ENCODE data around the gene JADE1. TPM values are rescaled to one million over a fixed set of nuclear protein-coding genes. Genes with fewer than 3 reads are reported as not detected.

Gene JADE1
- total RNA-seq, 2 experiments from 2014 or later = 57.1 to 58.4 TPM

- Histone ChIP-seq H3K27ac (ENCODE audit: low read depth in 1 of 2, low read length in 2 of 2) (no peak overlapping the region), H3K27me3 (ENCODE audit: control insufficient read depth in 1 of 2, insufficient read depth in 2 of 2, low read length in 2 of 2) (no peaks in the 10 kb centered on the region), H3K4me1 (ENCODE audit: insufficient read depth, low read length) (peaks cover 2% of the 10 kb centered on the region), H3K36me3 (ENCODE audit: insufficient read depth, low read length) (peaks cover 99% of the 10 kb centered on the region), H3K9me3 (ENCODE audit: control insufficient read depth in 1 of 2, insufficient read depth in 1 of 2, low read length in 2 of 2) (no peaks in the 10 kb centered on the region), H3K4me3 (ENCODE audit: low read length) (no peak overlapping the region)
- Mint-ChIP-seq H3K27ac (no peak overlapping the region), H3K36me3 (ENCODE audit: low read depth) (peaks cover 97% of the 10 kb centered on the region), H3K4me1 (ENCODE audit: low read depth) (peaks cover 17% of the 10 kb centered on the region), H3K9me3 (no peaks in the 10 kb centered on the region), H3K4me3 (no peak overlapping the region), H3K27me3 (no peaks in the 10 kb centered on the region)
- POLR2A ChIA-PET = no interaction called here
- DNase-seq = no peak
- intact Hi-C loops (cut with DNase I, micrococcal nuclease) = no loop called here
- TF ChIP-seq CTCF (IDR thresholded peaks at IDR 0.05) = no peak
- CTCF ChIA-PET = no interaction called here
- no peak for ATAC-seq (ENCODE audit: poor library complexity)
Observed at GRCh38 chr4:128848461-128848860, 39.0 kb downstream of the JADE1 start.

- no peak overlapping the region for H3K4me3 Mint-ChIP-seq
- H3K9me3 ChIP-seq (ENCODE audit: control insufficient read depth in 1 of 2, insufficient read depth in 1 of 2, low read length in 2 of 2) = no peaks in the 10 kb centered on the region
- no peak overlapping the region for H3K4me3 ChIP-seq (ENCODE audit: low read length)
- no peaks in the 10 kb centered on the region for H3K27me3 ChIP-seq (ENCODE audit: control insufficient read depth in 1 of 2, insufficient read depth in 2 of 2, low read length in 2 of 2)
- peaks cover 35% of the 10 kb centered on the region for H3K4me1 Mint-ChIP-seq (ENCODE audit: low read depth)
- no peak for DNase-seq
- peaks cover 98% of the 10 kb centered on the region for H3K36me3 Mint-ChIP-seq (ENCODE audit: low read depth)
- intact Hi-C loops (cut with DNase I, micrococcal nuclease) = no loop called here
- no peak for ATAC-seq (ENCODE audit: poor library complexity)
- no peaks in the 10 kb centered on the region for H3K9me3 Mint-ChIP-seq
- POLR2A ChIA-PET = no interaction called here
- H3K36me3 ChIP-seq (ENCODE audit: insufficient read depth, low read length) = peaks cover 90% of the 10 kb centered on the region
- CTCF ChIA-PET = no interaction called here
- H3K27ac ChIP-seq (ENCODE audit: low read depth in 1 of 2, low read length in 2 of 2) = no peak overlapping the region
- H3K27ac Mint-ChIP-seq = no peak overlapping the region
- TF ChIP-seq CTCF (IDR thresholded peaks at IDR 0.05) = no peak
- H3K4me1 ChIP-seq (ENCODE audit: insufficient read depth, low read length) = peaks cover 15% of the 10 kb centered on the region
- H3K27me3 Mint-ChIP-seq = no peaks in the 10 kb centered on the region
Observed at GRCh38 chr4:128850252-128850651, 40.8 kb downstream of the JADE1 start.

- CTCF ChIA-PET = no interaction called here
- POLR2A ChIA-PET = interaction anchor here (1.2 to 3.2 kb wide), 2 partner anchors 9 to 42 kb away, joined by 3 to 16 read pairs; no protein-coding TSS in a partner anchor
- Mint-ChIP-seq H3K36me3 (ENCODE audit: low read depth) (peaks cover 94% of the 10 kb centered on the region), H3K4me3 (no peak overlapping the region), H3K9me3 (no peaks in the 10 kb centered on the region), H3K27ac (peak overlapping the region; percentile 72), H3K27me3 (no peaks in the 10 kb centered on the region), H3K4me1 (ENCODE audit: low read depth) (peaks cover 36% of the 10 kb centered on the region)
- no peaks in the 10 kb centered on the region for H3K27me3 ChIP-seq (ENCODE audit: control insufficient read depth in 1 of 2, insufficient read depth in 2 of 2, low read length in 2 of 2)
- no peak overlapping the region for H3K4me3 ChIP-seq (ENCODE audit: low read length)
- no peaks in the 10 kb centered on the region for H3K9me3 ChIP-seq (ENCODE audit: control insufficient read depth in 1 of 2, insufficient read depth in 1 of 2, low read length in 2 of 2)
- H3K36me3 ChIP-seq (ENCODE audit: insufficient read depth, low read length) = peaks cover 91% of the 10 kb centered on the region
- DNase-seq (no peak), ATAC-seq (ENCODE audit: poor library complexity) (no peak)
- H3K27ac ChIP-seq (ENCODE audit: low read depth in 1 of 2, low read length in 2 of 2) = peak overlapping the region; percentile 10 to 65
- peaks cover 15% of the 10 kb centered on the region for H3K4me1 ChIP-seq (ENCODE audit: insufficient read depth, low read length)
- TF ChIP-seq CTCF (IDR thresholded peaks at IDR 0.05) = no peak
- intact Hi-C loops (cut with DNase I, micrococcal nuclease) = loop anchor here in 1 of 2 experiments (2.0 kb wide), 1 partner anchor 41 kb away; no protein-coding TSS in a partner anchor
Observed at GRCh38 chr4:128853741-128854140, 44.2 kb downstream of the JADE1 start.
